NCI-H446 treated with DMSO at 0.1 percent for 48 hours (cell line): ENCODE measurements around the gene APBB2.
"Not testable (repeated sequence)": the region's sequence is repeated elsewhere in the genome, so short reads cannot be mapped to it uniquely, and the experiment has no call there.

Experiments
- DNase-seq: peaks from one replicate; lab custom pipeline; 2025; lab: John Stamatoyannopoulos, UW

APBB2 gene

DNA sequence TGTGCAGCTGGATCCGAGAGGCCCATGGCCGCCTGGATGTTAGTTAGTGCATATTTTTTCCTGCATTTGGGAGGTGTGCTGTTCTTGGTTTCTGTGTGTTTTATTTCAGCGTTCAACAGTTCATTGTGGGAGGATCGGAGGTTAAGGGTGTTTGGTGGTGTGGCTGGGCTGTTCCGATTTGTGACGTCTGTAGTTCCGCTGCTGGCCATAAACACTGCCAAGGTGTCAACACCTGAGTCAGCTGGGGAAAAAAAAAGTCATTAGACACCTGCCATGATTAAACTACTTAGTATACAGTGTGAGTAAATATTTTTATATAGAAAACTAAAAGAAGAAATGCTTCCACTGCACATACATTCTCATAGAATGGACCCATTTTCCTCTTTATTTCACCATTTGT lies 200.2 kb downstream of the APBB2 start:
- no peak for DNase-seq

DNA sequence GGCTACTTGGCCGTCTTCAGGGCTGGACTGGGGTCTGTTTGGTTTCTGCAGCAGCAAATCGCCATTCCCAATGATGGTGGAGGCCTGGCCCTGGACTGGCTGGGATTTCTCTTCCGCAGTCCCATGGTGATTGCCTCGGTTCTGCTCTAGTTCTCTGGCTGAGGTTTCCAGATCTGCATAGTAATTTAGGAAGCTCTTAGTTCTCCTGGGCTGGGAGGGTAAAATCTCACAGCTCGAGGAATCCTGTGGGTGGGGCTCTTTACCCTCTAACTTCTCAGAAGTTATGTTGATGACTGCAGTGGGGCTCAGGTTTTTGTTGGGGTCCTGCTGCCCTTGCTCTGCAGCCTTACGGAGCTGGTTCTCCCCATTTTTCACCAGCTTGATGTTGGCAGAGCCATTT lies 200.6 kb downstream of the APBB2 start:
- no peak for DNase-seq

DNA sequence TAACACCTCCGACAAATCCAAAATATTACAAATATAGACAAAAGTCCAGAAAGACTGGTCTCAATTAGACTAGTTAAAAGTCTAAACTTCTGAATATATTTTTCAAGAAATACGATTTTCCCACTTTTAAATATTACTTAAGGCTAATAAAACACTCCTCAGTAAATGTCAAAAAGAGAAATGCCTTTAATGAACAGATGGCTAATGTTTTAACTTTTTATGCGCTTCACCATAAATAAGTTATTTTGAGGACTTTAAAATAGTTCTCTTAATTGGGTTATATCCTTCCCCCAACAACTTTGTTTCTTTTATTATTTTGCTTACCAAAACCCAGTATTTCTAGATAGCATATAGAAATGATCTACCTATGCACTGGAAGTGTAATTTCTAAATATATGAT lies 201.4 kb downstream of the APBB2 start:
- no peak for DNase-seq

DNA sequence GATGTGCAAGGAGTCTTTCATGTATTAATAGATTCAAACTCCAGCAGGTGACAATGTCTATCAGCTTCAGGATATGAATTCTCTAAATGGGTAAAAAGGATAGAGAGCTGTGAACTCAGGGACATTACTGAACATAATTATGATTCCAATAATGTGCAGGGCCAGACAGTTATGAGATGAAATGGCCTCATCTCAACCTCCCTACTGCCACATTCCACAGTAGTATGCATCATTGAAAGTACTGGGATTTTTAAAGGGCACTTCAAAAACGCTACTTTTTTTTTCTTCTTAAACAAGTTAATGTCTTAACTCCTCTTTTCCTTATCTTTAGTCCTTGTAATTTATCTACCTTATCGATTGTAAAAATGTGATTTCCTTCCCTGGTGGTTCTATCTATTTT lies 202.0 kb downstream of the APBB2 start:
- DNase-seq = no peak

DNA sequence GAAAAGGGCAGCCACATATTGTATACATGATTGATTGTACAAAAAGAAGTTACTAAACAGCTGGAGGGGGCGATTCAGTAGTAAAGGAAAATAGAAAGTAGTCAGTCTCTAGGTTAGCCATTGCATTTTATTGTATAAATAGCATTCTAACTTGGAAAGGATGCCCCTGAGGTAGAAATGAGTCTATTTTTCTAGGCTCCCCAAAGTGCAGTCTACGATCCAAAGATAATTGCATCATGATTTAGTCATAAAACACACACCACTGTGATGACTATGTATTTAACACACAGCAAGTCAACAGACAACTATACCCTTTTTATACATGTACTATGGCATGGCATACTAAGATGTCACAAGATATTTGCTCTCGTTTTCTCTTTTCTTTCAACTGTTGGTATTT lies 204.9 kb downstream of the APBB2 start:
- DNase-seq = no peak

DNA sequence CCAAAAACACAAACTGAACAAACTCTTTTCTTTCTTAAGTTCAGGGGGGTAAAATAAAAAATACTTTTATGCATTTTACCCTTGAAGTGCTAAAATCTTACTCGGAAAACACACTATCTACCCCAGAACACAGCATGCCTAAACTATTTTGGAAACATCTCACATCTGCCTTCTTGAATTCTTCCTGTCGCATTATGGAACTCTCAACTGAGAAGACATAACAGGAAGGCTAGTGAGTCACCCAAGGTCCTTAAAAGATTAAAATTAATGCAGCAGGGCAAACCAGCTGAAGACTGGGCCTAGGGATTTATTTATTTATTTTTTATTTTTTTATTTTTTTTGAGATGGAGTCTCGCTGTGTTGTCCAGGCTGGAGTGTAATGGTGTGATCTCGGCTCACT lies 208.2 kb downstream of the APBB2 start:
- DNase-seq = no peak

DNA sequence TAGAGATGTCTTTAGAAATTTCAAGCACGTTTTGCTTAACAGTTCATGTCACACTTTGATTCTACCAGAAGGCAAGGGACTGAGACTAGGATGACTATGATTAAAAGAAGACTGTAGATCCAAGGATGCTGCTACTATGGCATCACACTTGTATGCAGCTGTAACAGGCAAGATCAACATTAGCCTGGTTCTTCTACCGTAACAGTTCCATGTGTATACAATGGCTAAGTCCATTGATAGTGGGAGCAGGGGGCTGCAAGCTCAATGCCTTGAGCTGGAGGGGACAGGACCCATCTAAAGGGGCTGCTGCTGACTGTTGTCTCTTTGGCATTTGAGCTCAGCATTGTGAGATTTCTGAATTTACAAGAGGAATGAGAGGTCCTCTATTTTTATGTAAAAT lies 212.0 kb downstream of the APBB2 start:
- no peak for DNase-seq

DNA sequence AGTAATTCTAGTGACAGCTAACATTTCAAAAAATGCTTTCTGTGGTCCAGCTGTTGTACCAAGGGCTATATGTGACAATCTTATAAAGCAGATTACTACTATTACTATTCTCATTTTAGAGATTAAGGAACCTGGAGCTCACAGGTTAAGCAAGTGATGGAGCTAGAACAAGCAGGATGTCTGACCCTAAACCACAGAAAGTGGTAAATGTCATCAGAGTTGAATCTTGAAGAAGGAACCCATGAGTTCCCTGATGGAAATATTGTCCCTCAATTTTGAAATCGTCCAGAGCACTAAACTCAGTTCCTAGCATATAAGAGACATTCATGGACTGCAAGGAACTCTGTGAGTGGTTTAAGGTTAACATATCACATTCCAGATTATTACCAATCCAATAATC lies 214.0 kb downstream of the APBB2 start:
- no peak for DNase-seq

DNA sequence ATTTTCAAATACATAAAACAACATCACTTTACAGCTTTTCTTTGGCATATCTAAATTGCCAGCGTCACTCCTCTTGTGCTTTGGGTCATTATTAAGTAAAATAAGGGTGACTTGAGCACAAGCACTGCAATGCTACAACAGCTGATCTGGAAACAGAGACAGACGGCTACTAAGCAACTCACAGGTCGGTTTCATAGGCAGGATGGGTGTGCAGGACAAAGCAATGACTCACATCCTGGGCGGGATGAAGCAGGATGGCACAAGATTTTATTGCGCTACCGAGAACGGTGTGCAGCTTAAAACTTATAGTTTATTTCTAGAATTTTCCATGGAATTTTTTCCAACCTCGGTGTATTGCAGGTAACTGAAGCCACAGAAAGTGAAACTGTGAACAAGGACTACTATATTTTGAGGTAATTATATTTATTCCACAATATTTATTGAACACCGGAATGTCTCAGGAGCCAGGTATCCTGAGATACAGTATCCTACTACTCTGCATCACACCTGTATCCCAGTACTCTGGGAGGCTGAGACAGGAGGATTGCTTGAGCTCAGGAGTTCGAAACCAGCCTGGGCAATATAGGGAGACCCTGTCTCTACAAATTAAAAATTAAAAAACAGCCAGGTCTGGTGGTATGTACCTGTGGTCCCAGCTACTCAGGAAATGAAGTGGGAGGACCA lies 215.5 kb downstream of the APBB2 start:
- no peak for DNase-seq

DNA sequence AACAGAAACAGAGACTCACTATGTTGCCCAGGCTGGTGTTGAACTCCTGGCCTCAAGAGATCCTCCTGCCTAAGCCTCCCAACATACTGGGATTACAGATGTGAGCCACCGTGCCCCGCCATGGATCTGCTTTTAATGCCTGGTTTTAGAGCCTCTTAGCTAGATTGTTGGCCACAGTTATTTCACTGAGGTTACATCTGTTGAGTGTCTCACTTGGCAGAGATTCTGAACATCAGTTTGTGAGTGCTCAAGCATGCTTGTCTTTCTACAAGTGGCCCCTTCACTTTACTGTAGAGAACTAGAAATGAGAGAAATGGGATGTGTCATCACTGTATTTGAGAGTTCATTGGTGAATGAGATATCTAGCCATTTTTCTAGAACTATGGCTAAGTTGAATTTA lies 218.5 kb downstream of the APBB2 start:
- DNase-seq = no peak

DNA sequence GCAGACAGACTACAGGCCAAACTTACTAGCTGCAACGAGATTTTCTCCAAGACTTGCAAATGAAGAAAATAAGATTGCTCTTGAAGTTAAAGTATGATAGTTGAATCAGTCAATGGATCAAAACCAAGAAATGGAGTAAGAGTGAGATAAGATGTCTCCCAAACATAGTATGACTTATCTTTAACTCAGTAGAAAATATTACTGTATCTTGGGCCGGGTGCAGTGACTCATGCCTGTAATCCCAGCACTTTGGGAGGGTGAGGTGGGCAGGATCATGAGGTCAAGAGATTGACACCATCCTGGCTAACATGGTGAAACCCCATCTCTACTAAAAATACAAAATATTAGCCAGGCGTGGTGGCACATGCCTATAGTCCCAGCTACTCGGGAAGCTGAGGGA lies 220.0 kb downstream of the APBB2 start:
- DNase-seq = not testable (repeated sequence)

DNA sequence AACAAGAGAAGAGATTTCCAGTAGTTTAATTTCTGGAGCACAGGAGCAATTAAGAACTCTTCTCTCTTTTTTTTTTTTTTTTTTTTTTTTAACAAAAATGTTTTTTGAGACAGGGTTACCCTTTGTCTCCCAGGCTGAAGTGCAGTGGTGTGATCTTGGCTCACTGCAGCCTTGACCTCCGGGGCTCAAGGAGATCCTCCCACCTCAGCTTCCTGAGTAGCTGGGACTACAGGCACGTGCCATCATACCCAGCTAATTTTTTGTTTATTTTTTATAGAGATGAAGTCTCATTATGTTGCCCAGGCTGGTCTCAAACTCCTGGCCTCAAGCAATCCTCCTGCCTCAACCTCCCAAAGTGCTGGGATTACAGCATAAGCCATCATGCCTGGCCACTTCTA lies 221.0 kb downstream of the APBB2 start:
- DNase-seq = not testable (repeated sequence)

DNA sequence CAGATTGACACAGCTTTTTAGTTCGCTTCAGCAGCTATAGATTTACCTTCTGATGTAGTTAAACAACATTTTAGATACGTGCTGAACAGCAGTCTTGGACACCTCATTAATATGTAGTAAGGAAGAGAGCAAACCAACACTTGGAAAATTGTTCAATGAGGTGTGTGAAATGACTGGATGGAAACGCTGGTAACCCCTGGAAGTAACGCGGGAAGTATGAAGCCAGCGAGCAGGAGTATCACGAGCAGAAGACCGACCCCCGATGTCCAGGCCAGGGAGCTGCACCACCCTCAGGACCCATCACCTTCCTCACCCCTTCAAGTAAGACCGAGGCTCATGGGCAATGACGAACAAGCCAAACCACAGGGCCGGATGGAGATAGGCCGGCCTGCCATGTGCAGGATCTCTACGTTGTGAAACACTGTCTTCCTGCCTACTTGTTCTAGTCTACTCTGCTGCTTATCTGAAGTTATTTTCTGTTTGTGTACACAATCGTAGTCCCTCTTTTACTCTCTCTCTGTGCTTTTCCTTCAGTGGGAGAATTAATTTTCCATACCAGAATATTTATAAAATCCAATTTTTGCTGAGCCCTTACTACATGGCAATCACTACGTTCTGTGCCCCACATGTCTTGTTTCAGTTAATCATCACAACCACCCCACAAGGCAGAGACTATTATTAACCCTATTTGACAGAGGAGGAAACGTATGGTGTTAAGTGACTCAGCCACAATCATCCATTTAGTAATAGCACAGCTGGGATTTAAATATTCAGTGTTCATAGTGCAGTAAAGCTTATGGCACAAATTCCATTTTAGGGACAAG lies 221.7 kb downstream of the APBB2 start:
- DNase-seq = no peak

DNA sequence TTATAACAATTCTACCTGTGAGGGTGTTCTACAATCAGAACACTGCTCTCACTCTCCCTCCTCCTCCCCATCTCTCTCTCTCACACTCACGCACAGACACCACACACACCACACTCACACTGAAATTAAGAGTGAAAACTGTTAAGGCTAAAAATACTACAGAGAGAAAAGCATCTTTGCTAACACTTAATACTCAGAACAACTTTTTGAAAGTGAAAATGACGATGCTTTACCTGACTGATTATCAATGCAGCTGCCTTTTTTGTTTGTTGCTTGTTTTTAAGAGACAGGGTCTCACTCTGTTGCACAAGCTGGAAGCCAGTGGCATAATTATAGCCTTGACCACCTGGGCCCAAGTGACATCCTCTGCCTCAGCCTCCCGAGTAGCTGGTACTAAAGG lies 222.4 kb downstream of the APBB2 start:
- no peak for DNase-seq

DNA sequence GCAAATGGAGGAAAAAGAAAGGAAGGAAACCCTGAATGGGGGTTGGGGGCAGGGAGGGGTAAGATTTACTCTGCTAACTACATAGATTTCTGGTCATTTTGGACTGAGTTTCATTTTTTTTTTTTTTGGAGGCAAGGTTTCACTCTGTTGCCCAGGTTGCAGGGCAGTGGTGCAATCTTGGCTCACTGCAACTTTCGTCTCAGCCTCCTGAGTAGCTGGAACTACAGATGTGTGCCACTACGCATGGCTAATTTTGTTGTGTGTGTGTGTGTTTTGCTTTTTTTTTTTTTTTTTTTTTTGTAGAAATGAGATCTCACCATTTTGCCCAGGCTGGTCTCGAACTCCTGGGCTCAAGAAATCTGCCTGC lies 223.5 kb downstream of the APBB2 start:
- no peak for DNase-seq

DNA sequence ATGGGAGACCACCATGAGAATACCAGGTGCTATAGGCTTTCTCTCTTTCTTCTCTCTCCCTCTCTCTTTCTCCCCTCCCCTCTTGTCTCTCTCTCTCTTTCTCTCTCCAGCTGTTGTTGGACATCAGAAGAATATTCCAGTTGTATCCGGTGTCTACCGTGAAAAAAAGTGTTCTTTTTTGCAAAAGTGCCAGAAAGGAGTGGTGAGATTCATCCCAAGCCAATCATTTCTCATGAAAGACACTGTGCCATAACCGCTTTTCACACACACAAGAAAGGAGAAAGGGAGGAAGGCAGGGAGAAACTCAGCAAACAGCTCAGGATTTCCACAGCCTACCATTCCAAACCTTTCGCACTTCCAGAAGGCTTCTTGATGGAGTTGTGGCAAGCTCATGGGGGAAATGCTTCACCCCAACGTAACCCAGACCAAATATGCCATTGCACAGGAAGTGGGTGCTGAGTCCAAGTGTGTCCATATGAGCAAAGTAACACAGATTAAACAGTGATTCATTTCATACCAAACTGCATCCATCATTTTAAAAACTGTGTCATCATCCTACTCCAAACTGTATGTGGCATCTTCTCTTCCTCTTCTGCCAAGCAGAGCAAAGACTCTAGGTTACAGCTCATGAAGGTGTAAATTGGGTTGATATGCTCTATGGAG lies 224.0 kb downstream of the APBB2 start:
- no peak for DNase-seq

DNA sequence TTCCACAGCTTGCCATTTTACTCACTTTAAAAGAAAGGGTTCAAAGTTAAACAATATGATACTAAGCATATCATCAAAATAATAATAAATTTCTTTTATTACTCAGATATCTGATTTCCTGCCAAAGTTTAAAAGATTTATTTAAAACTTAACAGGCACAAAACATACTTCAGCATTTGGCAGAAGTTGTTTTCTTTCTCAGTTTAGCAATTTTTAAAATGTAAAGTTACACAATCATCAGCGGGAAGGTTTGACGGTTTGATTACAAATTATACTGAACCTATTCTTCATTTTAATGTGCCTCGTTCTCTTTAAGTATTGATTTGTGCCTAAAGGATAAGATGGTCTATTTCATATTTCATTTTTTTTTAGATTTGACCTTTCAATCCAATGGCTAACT lies 227.2 kb downstream of the APBB2 start:
- DNase-seq = no peak

DNA sequence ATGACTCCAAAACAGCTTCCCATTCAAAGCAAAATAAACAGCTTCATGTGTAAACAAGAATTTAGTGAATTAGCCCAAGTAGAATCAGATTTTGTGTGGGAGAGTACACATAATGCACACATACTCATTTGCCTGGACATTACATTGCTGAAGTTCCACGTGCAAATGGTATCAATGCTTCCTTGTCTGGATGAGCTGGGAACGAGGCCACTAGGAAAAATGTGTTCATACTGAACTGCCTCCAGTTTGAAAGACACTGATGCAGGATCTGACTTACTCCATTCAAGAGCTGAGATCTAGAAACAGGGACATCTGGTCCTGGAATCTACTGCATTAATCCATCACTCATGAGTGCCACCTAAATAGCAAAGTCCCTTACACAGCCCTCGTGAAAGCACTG lies 228.0 kb downstream of the APBB2 start:
- DNase-seq = no peak

DNA sequence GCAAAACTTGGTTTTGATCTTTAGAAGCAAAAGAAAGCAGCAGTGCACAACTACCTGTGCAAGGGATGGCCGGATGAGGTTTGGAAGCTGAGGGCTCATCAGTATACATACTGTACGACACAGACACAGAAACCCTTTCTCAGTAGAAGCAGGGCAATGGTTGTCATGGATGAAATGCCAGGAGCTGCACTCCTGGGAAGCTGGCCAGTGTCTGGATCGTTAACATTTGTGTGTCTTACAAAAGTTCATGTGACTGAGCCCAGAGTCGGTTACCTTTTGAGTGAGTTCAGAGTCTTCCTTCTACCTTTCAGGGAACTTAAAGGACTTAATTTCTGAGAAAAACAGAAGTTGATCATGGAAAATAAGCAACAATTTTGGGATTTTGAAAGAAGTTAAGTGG lies 230.3 kb downstream of the APBB2 start:
- DNase-seq = no peak

DNA sequence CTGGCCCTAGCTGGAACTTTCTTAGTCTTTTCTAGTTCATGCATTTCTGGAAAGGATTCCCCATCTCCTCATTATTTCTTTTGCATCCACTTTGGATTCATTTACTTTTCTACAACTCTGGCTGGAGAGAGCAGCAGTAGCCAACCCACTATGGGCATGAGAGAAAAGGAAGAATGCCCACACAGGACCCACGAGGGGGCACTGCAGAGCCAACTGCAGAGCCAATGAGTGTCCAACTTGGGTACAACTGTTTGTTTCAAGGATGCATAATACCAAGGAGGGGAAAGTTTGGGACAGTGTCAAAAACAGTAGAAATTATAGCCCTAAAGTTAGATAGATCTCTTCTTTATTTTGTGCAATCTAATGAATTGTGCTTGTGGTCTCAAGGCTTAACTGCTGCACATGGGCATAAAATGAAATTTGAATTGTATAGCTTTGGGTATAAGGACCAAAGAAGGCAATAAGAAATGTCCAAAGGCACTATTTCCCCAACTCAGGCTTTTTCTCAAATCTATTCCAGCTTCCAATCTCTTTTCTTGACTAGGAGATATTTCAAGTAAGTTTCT lies 233.9 kb downstream of the APBB2 start:
- DNase-seq = no peak

DNA sequence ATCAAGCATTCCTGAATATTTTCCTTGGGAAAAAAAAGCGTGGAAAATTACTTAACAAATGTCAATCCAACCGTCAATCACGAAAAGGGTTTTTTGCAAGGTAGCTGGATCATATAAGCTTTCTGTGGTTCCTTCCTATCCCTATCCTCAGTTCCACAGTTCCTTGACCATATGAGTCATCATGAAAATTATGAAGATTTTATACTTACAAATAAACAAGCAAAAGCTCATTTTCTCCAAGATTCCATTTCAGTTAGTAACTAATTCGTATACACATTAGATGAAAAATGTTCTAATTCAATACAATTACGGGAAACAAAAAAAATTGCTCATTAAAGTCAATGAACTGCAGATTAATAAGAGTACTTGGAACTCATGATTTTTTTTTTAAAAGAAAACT lies 235.8 kb downstream of the APBB2 start:
- DNase-seq = no peak

DNA sequence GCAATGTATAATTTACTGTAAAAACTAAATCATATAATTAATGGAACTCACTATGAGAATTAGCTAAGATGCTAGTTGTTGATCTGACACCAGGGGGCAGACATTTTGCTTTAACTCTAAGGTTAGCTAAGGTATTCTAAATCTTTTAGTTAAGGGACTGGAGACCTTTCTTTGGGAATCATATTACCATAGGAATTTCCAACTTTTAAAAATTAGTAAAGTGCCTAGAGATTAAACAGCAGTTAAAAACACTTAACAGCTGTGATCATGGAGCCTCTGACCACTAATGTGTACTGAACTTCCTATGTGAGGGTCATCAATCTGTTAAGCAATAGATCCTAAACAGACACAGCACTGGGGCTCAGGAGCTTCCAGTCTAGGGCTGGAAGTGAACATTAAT lies 238.0 kb downstream of the APBB2 start:
- no peak for DNase-seq

DNA sequence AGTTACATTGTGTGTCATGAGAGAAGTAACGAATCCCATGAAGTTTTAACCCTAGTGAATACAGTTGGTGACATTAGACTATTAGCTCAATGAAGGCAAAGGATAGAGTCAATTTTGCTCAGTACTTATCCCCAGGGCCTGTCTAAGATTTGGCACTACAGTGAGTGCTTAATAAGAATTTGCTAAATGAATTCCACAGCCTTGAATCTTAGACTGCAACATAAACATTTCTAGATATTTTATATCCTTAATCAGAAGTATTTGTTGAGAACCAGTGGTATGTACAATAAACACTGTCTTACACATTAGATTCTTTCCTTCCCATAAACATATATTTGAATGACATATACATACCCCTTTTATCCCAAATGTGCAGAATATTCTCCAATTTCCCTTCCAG lies 241.6 kb downstream of the APBB2 start:
- DNase-seq = no peak
